HEK293 (cell line): ENCODE results near the gene DPYSL4.

Experiments used
- CTCF ChIP-seq: fragments of 450-650 bp; formaldehyde crosslinking; IDR thresholded peaks from 2 replicates; pipeline ENCODE4 v1.5.1; 2016; ENCODE audit warnings: missing biosample characterization, missing genetic modification characterization
- GLI4 ChIP-seq: fragments of 450-650 bp; formaldehyde crosslinking; IDR thresholded peaks from 2 replicates; pipeline ENCODE4 v1.5.1; 2016; ENCODE audit warnings: missing biosample characterization, missing genetic modification characterization
- MEIS1 ChIP-seq: sonication (generic); formaldehyde crosslinking; IDR thresholded peaks from 2 replicates; pipeline ENCODE4 v1.8.1; 2022; ENCODE audit warnings: missing genetic modification reagents, mild to moderate bottlenecking, borderline replicate concordance
- REST ChIP-seq: fragments of 450-650 bp; formaldehyde crosslinking; IDR thresholded peaks from 2 replicates; pipeline ENCODE4 v1.5.1; 2016; ENCODE audit warnings: missing biosample characterization, missing genetic modification characterization
- SETDB1 ChIP-seq: IDR thresholded peaks from one replicate; pipeline ENCODE4 v1.6.1; 2017; ENCODE audit warnings: mild to moderate bottlenecking, low read length, moderate library complexity, mixed read lengths; ENCODE audit not compliant: insufficient read length
- YY1 ChIP-seq: fragments of 450-650 bp; formaldehyde crosslinking; IDR thresholded peaks from 2 replicates; pipeline ENCODE4 v1.5.1; 2018; ENCODE audit warnings: missing biosample characterization, missing genetic modification characterization
- ZBTB6 ChIP-seq: fragments of 450-650 bp; formaldehyde crosslinking; IDR thresholded peaks from 2 replicates; pipeline ENCODE4 v1.5.1; 2017; ENCODE audit warnings: missing biosample characterization, missing genetic modification characterization
- ZFP37 ChIP-seq: fragments of 450-650 bp; formaldehyde crosslinking; IDR thresholded peaks from 2 replicates; pipeline ENCODE4 v1.5.1; 2016; ENCODE audit warnings: missing biosample characterization, missing genetic modification characterization
- ZNF24 ChIP-seq: fragments of 450-650 bp; formaldehyde crosslinking; IDR thresholded peaks from 2 replicates; pipeline ENCODE4 v1.5.1; 2016; ENCODE audit warnings: missing biosample characterization, missing genetic modification characterization
- ZNF302 ChIP-seq: fragments of 450-650 bp; formaldehyde crosslinking; IDR thresholded peaks from 2 replicates; pipeline ENCODE4 v1.5.1; 2016; ENCODE audit warnings: missing biosample characterization, missing genetic modification characterization, low read depth
- ZNF585B ChIP-seq: fragments of 450-650 bp; formaldehyde crosslinking; IDR thresholded peaks from 2 replicates; pipeline ENCODE4 v1.5.1; 2016; ENCODE audit warnings: missing biosample characterization, missing genetic modification characterization
- ZNF660 ChIP-seq: fragments of 450-650 bp; IDR thresholded peaks from 2 replicates; pipeline ENCODE4 v1.5.1; 2018; ENCODE audit warnings: missing biosample characterization, mild to moderate bottlenecking, missing genetic modification characterization
- ZNF701 ChIP-seq: fragments of 450-650 bp; formaldehyde crosslinking; IDR thresholded peaks from 2 replicates; pipeline ENCODE4 v1.5.1; 2016; ENCODE audit warnings: missing biosample characterization, missing genetic modification characterization

- TF ChIP-seq MEIS1 = no peak
- TF ChIP-seq ZFP37 (tag by site-specific recombination) = no peak
- TF ChIP-seq REST (tag by site-specific recombination) = no peak
- no peak for TF ChIP-seq CTCF (tag by site-specific recombination)
- TF ChIP-seq ZNF24 (tag by site-specific recombination) = no peak
- TF ChIP-seq GLI4 = no peak
- TF ChIP-seq SETDB1 = no peak
- TF ChIP-seq ZNF585B = no peak
- TF ChIP-seq YY1 (tag by site-specific recombination) = no peak
- no peak for TF ChIP-seq ZNF302 (tag by site-specific recombination)
- no peak for TF ChIP-seq ZBTB6 (tag by site-specific recombination)
- no peak for TF ChIP-seq ZNF701 (tag by site-specific recombination)
- no peak for TF ChIP-seq ZNF660
These were observed 36.0 kb downstream of the DPYSL4 start for GRCh38 chr10:132222726-132223125.
